K562 (cell line): ENCODE data around the gene FUCA1. TPM values are rescaled to one million over a fixed set of nuclear protein-coding genes. Genes with fewer than 3 reads are reported as not detected.

ENCODE experiments used
- ATF1 ChIP-seq, 2 experiments: fragments of 450-650 bp in 1 of 2; IDR thresholded peaks; 2 replicates each; pipeline ENCODE4 v1.6.1; 2016; ENCODE audit warnings: missing compliant biosample characterization in 1 of 2, missing genetic modification characterization in 1 of 2
- BCLAF1 ChIP-seq, 2 experiments: fragments of 450-650 bp in 1 of 2; IDR thresholded peaks; 2 replicates each; pipeline ENCODE4 v1.6.1; 2011 to 2017; ENCODE audit warnings: low read depth in 2 of 2, antibody characterized with exemption in 1 of 2, borderline replicate concordance in 1 of 2, low read length in 1 of 2, mild to moderate bottlenecking in 1 of 2, mixed read lengths in 1 of 2; ENCODE audit not compliant: control insufficient read depth in 1 of 2
- CBFB ChIP-seq: sonication (generic); formaldehyde crosslinking; IDR thresholded peaks from 2 replicates; pipeline ENCODE4 v1.4.0; 2020; ENCODE audit warnings: mild to moderate bottlenecking, missing genetic modification reagents
- ELF2 ChIP-seq: fragments of 250-450 bp; sonication (Bioruptor Pico); IDR thresholded peaks from 2 replicates; pipeline ENCODE4 v1.5.0; 2021; ENCODE audit warnings: mild to moderate bottlenecking
- ELK1 ChIP-seq: sonication (generic); formaldehyde crosslinking; IDR thresholded peaks from 2 replicates; pipeline ENCODE4 v1.8.1; 2022; ENCODE audit warnings: missing genetic modification reagents
- HDAC2 ChIP-seq: fragments of 450-650 bp; IDR thresholded peaks from 2 replicates; pipeline ENCODE4 v1.6.1; 2016; ENCODE audit warnings: mild to moderate bottlenecking
- ILF3 ChIP-seq: fragments of 450-650 bp; IDR thresholded peaks from 2 replicates; pipeline ENCODE4 v1.6.1; 2018; ENCODE audit warnings: antibody characterized with exemption, mild to moderate bottlenecking, moderate library complexity, borderline replicate concordance
- NFE2 ChIP-seq: IDR thresholded peaks from 2 replicates; pipeline ENCODE4 v1.6.1; 2014; ENCODE audit warnings: antibody characterized with exemption, low read depth
- NFXL1 ChIP-seq: fragments of 450-650 bp; formaldehyde crosslinking; IDR thresholded peaks from 2 replicates; pipeline ENCODE4 v1.4.0; 2021; ENCODE audit warnings: mild to moderate bottlenecking
- POLR3G ChIP-seq: IDR thresholded peaks from 2 replicates; pipeline ENCODE4 v1.6.1; 2011; ENCODE audit not compliant: insufficient read length, insufficient replicate concordance; ENCODE audit errors: extremely low read depth
- RREB1 ChIP-seq: fragments of 250-450 bp; sonication (Bioruptor Pico); IDR thresholded peaks from 2 replicates; pipeline ENCODE4 v1.4.0; 2020
- SOX6 ChIP-seq: fragments of 450-650 bp; IDR thresholded peaks from 2 replicates; pipeline ENCODE4 v1.6.1; 2014; ENCODE audit warnings: mild to moderate bottlenecking
- TEAD1 ChIP-seq, 2 experiments: fragments of 450-650 bp in 1 of 2; sonication (generic) in 1 of 2; formaldehyde crosslinking; IDR thresholded peaks; 2 replicates each; pipeline versions ENCODE4 v1.4.0 to v1.8.0; 2020 to 2022; ENCODE audit warnings: mild to moderate bottlenecking in 2 of 2, missing genetic modification reagents in 1 of 2
- ZBTB12 ChIP-seq: fragments of 250-450 bp; sonication (Bioruptor Pico); IDR thresholded peaks from 2 replicates; pipeline ENCODE4 v1.4.0; 2020
- ZNF3 ChIP-seq: fragments of 250-450 bp; sonication (Bioruptor Pico); IDR thresholded peaks from 2 replicates; pipeline ENCODE4 v1.5.0; 2021; ENCODE audit warnings: mild to moderate bottlenecking, moderate library complexity
- ZNF507 ChIP-seq: conservative IDR thresholded peaks from 2 replicates; pipeline ENCODE4 v1.6.1; 2017; ENCODE audit warnings: missing genetic modification characterization, missing compliant biosample characterization
- polyA plus RNA-seq, 8 experiments: library from polyadenylated mRNA; depleted of rRNA in 4 of 8; stranded (reverse) in 5 of 8; unstranded in 3 of 8; fragments of >200 nt; fragmentation: Nextera tagmentation in 2 of 8; fragmentation: Illumina TruSeq in 1 of 8; extraction: Ambion mirVana in 2 of 8; extraction: Trizol in 1 of 8; gene quantifications; 2 replicates each; pipeline versions ENCODE4 v1.2.1 to v1.2.3, GENCODE V29; 2011 to 2014; ENCODE audit warnings: inconsistent platforms in 1 of 8, missing spikeins in 1 of 8
- total RNA-seq, 7 experiments: library from RNA; depleted of rRNA in 6 of 7; stranded (reverse); fragments of >200 nt in 6 of 7; fragmentation: Illumina TruSeq in 2 of 7; extraction: Trizol in 2 of 7; gene quantifications; 2 replicates each; pipeline versions ENCODE4 v1.2.1 to v1.2.3, GENCODE V29; 2011 to 2021; ENCODE audit warnings: low replicate concordance in 1 of 7

The FUCA1 gene
- total and polyA plus RNA-seq, 9 of the 15 experiments (the other 6 are each of a cell fraction or from before 2014, with no cell fraction given) = 7.0 to 20.5 (median 13.5) TPM

GRCh38 chr1:23867895-23868556 lies at the start of gene FUCA1 (continued):
- no peak for TF ChIP-seq ZBTB12 (CRISPR knock-in tag)
- no peak for TF ChIP-seq BCLAF1 (IDR thresholded peaks at IDR 0.05; ENCODE audit: borderline replicate concordance in 1 of 2, control insufficient read depth in 1 of 2, low read depth in 2 of 2, low read length in 1 of 2)
- 0 out of 2 replicates have a peak, but pooled peaks have one; percentile 74 for TF ChIP-seq ELK1 (CRISPR knock-in tag)
- TF ChIP-seq ILF3 = no peak
- TF ChIP-seq ZNF507 (tag) = no peak
- no peak for TF ChIP-seq NFE2
- TF ChIP-seq ZNF3 (CRISPR knock-in tag) = no peak
- TF ChIP-seq POLR3G = no peak
- TF ChIP-seq CBFB (CRISPR knock-in tag) = 0 out of 2 replicates have a peak, but pooled peaks have one; percentile 68
- peak; percentile 33; the same call in 1 of the 2 replicates for TF ChIP-seq SOX6
- no peak for TF ChIP-seq HDAC2
- no peak for TF ChIP-seq NFXL1 (CRISPR knock-in tag)
- TF ChIP-seq ATF1 (CRISPR knock-in tag; IDR thresholded peaks at IDR 0.05) = no peak
- peak; percentile 75 for TF ChIP-seq ATF1 (tag; IDR thresholded peaks at IDR 0.05)
- TF ChIP-seq ELF2 (CRISPR knock-in tag) = no peak
- peak; percentile 6 to 91; a peak in 2 of 4 replicates for TF ChIP-seq TEAD1 (CRISPR knock-in tag; IDR thresholded peaks at IDR 0.05)
- TF ChIP-seq RREB1 (CRISPR knock-in tag) = peak; percentile 77; the same call in 1 of the 2 replicates
